Right lobe of liver (tissue), 6 donors: ENCODE results near the gene PTGES2. TPM values are rescaled to one million over a fixed set of nuclear protein-coding genes. Genes with fewer than 3 reads are reported as not detected.

Source experiments
- ATAC-seq, 4 donors: fragments of 200-7000 bp; cut with Tn5 transposase; one replicate each; pipeline ENCODE4 v1.9.1; 2020; ENCODE audit warnings: mild to moderate bottlenecking in 4 of 4, moderate library complexity in 4 of 4
- DNase-seq, 3 donors: peaks; one replicate each; pipeline ENCODE4 v3.0.0-alpha.2; 2020
- H3K27ac ChIP-seq, 3 donors: fragments of 200-600 bp; one replicate each; pipeline ENCODE4 v1.8.0; 2022
- H3K27me3 ChIP-seq, 2 donors: fragments of 200-600 bp; one replicate each; pipeline ENCODE4 v1.8.0; 2022
- H3K36me3 ChIP-seq, 4 donors: fragments of 200-600 bp; sonication (generic) in 1 of 4; one replicate each; pipeline versions ENCODE4 v1.5.1 to v1.8.0; 2017 to 2022; ENCODE audit warnings: control low read depth in 1 of 4
- H3K4me1 ChIP-seq, 4 donors: fragments of 200-600 bp; sonication (generic) in 1 of 4; one replicate each; pipeline versions ENCODE4 v1.5.1 to v1.8.0; 2017 to 2022; ENCODE audit warnings: control low read depth in 1 of 4
- H3K4me3 ChIP-seq, 3 donors: fragments of 200-600 bp; one replicate each; pipeline ENCODE4 v1.8.0; 2022
- H3K9me3 ChIP-seq, 4 donors: fragments of 200-600 bp; sonication (generic) in 1 of 4; one replicate each; pipeline versions ENCODE4 v1.5.1 to v1.8.0; 2017 to 2022; ENCODE audit warnings: control low read depth in 1 of 4
- CTCF ChIP-seq, 4 donors: fragments of 200-600 bp in 3 of 4; fragments of 450-650 bp in 1 of 4; IDR thresholded peaks; one replicate each; pipeline versions ENCODE4 v1.5.1 to v1.8.0; 2016 to 2022; ENCODE audit warnings: antibody characterized with exemption in 4 of 4, mild to moderate bottlenecking in 2 of 4
- POLR2A ChIP-seq: fragments of 450-650 bp; IDR thresholded peaks from one replicate; pipeline ENCODE4 v1.6.1; 2017; ENCODE audit warnings: antibody characterized with exemption, mild to moderate bottlenecking
- WGBS: methylation state at CpG from one replicate; pipeline ENCODE4 v1.1.6; 2018; ENCODE audit warnings: low coverage, low lambda C conversion rate; ENCODE audit not compliant: insufficient coverage; ENCODE audit errors: missing lambda C conversion rate; 5-methylcytosine and 5-hydroxymethylcytosine counted together
- intact Hi-C, 2 donors: fragments of 100-400 bp; cut with DNase I; formaldehyde crosslinking; loops; one replicate each; pipeline versions ENCODE4 v1.11.2 to v1.14.1; 2022
- total RNA-seq, 6 experiments: library from RNA; depleted of rRNA in 2 of 6; stranded (reverse); fragments of >200 nt in 2 of 6; fragmentation: NEBNext Ultra II Directional in 3 of 6; extraction: Animal tissue kit (Norgen Biotek cat#: 25700) in 3 of 6; gene quantifications; one replicate each; pipeline versions ENCODE4 v1.1.0 to v1.2.4, GENCODE V29; 2016 to 2023
- donor health status: DM: no; HTN: yes; CAD: no.
- donor health status: DM: no; HTN: no; CAD: no.
- donor health status: DM: no; HTN: no; CAD: no.
- donor health status: DM: no; HTN: yes; CAD: no.
- donor health status: DM: no; HTN: yes; CAD: no.

PTGES2 gene
- total RNA-seq, 6 experiments from 2014 or later, result 27.2 to 67.2 (median 30.5) TPM

GRCh38 chr9:128080206-128080605 lies 47.3 kb downstream of the PTGES2 start:
- Histone ChIP-seq H3K27ac (peak overlapping the region in 1 of 3 donors; percentile 74), H3K9me3 (no peaks in the 10 kb centered on the region), H3K4me3 (no peak overlapping the region), H3K27me3 (no peaks in the 10 kb centered on the region), H3K36me3 (no peaks in the 10 kb centered on the region), H3K4me1 (peaks cover 0 to 40% (median 7%) of the 10 kb centered on the region in 4 donors)
- WGBS, result 94% methylated on average over 5 of the region's 5 CpGs
- no peak for TF ChIP-seq CTCF (IDR thresholded peaks at IDR 0.05)
- TF ChIP-seq POLR2A, result no peak
- intact Hi-C loops, result no loop called here
- ATAC-seq (no peak), DNase-seq (no peak)

GRCh38 chr9:128078504-128079434 lies 48.8 kb downstream of the PTGES2 start:
- WGBS, result 55% methylated on average over 9 of the region's 11 CpGs
- DNase-seq (peak in 1 of 3 donors; percentile 74), ATAC-seq (peak; percentile 69 to 88 (median 82))
- peak overlapping the region in 1 of 3 donors; percentile 74 for H3K27ac ChIP-seq
- no peaks in the 10 kb centered on the region for H3K9me3 ChIP-seq
- TF ChIP-seq POLR2A (no peak), CTCF (IDR thresholded peaks at IDR 0.05) (no peak)
- no peaks in the 10 kb centered on the region for H3K27me3 ChIP-seq
- H3K4me1 ChIP-seq, result peaks cover 0 to 47% (median 11%) of the 10 kb centered on the region in 4 donors
- intact Hi-C loops, result no loop called here
- no peaks in the 10 kb centered on the region for H3K36me3 ChIP-seq
- no peak overlapping the region for H3K4me3 ChIP-seq

GRCh38 chr9:128077847-128078503 lies 49.6 kb downstream of the PTGES2 start:
- 81% methylated on average over 7 of the region's 7 CpGs for WGBS
- Histone ChIP-seq H3K27ac (peak overlapping the region in 1 of 3 donors; percentile 74), H3K9me3 (no peaks in the 10 kb centered on the region), H3K27me3 (no peaks in the 10 kb centered on the region), H3K36me3 (no peaks in the 10 kb centered on the region), H3K4me3 (no peak overlapping the region), H3K4me1 (peaks cover 0 to 50% (median 15%) of the 10 kb centered on the region in 4 donors)
- DNase-seq (no peak), ATAC-seq (no peak)
- intact Hi-C loops, result no loop called here
- TF ChIP-seq CTCF (IDR thresholded peaks at IDR 0.05) (no peak), POLR2A (no peak)

- H3K27me3 ChIP-seq, result no peaks in the 10 kb centered on the region
- H3K27ac ChIP-seq, result peak overlapping the region; percentile 75 to 86 (median 79)
- intact Hi-C loops, result no loop called here
- no peaks in the 10 kb centered on the region for H3K36me3 ChIP-seq
- no peak for TF ChIP-seq CTCF (IDR thresholded peaks at IDR 0.05)
- no peak for TF ChIP-seq POLR2A
- H3K9me3 ChIP-seq, result no peaks in the 10 kb centered on the region
- no peak overlapping the region for H3K4me3 ChIP-seq
- WGBS, result 29% methylated on average over 7 of the region's 7 CpGs
- H3K4me1 ChIP-seq, result peaks cover 0 to 53% (median 20%) of the 10 kb centered on the region in 4 donors
- ATAC-seq, result peak; percentile 57 to 75 (median 62)
- DNase-seq, result no peak
Measured at GRCh38 chr9:128073253-128073886, 54.2 kb downstream of the PTGES2 start.
